Thyroid gland (tissue), 4 donors: Measurements from ENCODE around the gene GAGE12J.

Experiments
- POLR2A ChIP-seq, 2 donors: fragments of 450-650 bp; IDR thresholded peaks; one replicate each; pipeline ENCODE4 v1.6.1; 2017; ENCODE audit warnings: antibody characterized with exemption in 2 of 2, mild to moderate bottlenecking in 2 of 2, moderate library complexity in 1 of 2
- TF ChIP-seq, protein P1 (sequence below), 6 experiments: fragments of 200-600 bp in 3 of 6; fragments of 450-650 bp in 3 of 6; sonication (generic) in 3 of 6; IDR thresholded peaks; one replicate each; pipeline ENCODE4 v1.5.1; 2016 to 2019; ENCODE audit warnings: antibody characterized with exemption in 6 of 6, mild to moderate bottlenecking in 2 of 6, inconsistent platforms in 1 of 6, moderate library complexity in 1 of 6

GRCh38 chrX:49278081-49278480 lies 43.8 kb upstream of the GAGE12J start:
- TF ChIP-seq, protein P1, sequence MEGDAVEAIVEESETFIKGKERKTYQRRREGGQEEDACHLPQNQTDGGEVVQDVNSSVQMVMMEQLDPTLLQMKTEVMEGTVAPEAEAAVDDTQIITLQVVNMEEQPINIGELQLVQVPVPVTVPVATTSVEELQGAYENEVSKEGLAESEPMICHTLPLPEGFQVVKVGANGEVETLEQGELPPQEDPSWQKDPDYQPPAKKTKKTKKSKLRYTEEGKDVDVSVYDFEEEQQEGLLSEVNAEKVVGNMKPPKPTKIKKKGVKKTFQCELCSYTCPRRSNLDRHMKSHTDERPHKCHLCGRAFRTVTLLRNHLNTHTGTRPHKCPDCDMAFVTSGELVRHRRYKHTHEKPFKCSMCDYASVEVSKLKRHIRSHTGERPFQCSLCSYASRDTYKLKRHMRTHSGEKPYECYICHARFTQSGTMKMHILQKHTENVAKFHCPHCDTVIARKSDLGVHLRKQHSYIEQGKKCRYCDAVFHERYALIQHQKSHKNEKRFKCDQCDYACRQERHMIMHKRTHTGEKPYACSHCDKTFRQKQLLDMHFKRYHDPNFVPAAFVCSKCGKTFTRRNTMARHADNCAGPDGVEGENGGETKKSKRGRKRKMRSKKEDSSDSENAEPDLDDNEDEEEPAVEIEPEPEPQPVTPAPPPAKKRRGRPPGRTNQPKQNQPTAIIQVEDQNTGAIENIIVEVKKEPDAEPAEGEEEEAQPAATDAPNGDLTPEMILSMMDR (IDR thresholded peaks at IDR 0.05) = no peak
- no peak for TF ChIP-seq POLR2A (IDR thresholded peaks at IDR 0.05)
